C1 segment of cervical spinal cord (tissue), 14 donors: Measurements from ENCODE around the gene ITPR1.

Source experiments
- DNase-seq, 14 donors: peaks; one replicate each; lab custom pipeline; 2025; lab: John Stamatoyannopoulos, UW

ITPR1 gene

DNA sequence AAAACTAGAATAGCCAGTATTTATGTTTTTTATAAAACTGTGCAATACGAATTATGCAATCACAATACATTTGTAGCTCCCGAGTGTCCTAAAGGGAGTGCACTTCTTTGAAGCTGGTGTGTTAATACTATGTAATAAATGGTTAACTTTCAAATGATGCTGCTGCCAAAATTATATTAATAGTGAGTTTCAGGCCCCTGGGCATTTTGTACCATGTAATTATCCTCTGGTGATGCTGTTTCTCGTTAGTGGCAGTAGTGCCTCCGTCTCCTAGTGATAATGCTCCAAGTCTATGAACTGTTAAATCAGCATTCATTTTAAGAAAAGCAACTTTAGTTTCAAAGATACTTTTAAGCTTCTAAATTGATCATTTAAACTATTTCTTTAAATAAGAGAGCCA lies 353.4 kb downstream of the ITPR1 start:
- DNase-seq = no peak

DNA sequence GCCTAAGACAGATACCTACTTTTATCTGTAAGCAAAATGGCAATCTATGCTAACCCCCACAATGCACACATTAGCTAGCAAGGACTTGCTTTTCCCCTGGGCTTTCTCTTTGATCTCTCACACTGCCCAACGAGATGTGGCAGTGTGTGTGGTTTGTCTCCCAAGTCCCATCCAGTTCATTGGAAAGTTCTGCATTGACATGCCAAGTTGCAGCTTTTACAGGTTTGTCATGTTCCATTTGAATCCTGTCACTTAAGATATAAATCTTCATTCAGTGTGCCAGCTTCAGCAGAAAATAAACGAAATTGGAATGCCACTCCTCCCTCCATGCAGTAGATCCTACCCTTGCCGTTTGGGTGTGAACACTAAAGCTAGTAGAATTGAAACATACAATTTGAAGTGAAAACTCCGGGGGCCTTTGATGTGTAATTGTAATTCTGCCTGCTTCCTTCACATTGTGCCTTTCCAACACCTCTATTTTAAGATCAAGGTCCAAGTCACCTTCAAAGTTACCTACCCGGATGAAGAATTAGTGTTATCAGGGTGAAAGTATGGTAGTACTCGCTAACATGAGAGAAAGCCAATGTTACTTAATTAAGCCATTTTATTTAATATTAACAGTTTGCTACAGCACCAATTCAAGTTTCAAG lies 355.2 kb downstream of the ITPR1 start:
- DNase-seq = no peak

DNA sequence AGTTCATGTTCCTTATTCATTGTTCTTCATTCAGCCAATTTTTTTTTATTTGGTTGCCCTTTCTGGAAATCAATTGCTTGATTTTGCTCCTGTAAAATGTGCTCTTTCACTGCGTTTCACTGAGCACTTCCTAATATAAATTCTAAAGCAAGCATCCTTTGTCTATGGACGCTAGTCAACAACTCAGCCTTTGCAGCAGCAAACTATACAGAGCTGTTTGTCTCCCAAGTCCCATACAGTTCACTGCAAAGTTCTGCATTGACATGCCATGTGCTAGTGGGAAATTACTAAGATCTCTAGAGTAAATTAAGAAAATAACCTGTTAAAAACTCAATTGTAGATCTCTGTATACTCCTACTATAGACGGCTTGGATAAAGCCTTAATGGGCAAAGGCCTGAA lies 356.0 kb downstream of the ITPR1 start:
- DNase-seq = no peak

DNA sequence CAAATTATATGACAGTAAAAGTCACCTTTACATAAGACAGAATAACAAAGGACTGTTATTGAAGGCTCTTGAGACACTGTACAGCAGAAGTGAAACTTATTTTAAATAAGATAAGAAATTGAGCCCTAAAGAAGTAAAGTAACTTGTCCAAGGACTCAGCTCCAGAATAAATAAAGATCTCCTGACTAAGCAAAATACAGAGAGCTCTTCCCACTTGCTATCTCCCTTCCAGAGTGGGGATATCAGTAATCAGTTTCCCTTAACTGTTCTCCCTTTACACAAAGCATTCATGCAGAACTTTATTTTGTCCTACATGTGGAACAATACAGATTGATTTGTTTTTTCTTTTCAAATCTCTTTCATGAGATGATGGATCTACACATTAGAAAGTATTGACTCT lies 356.6 kb downstream of the ITPR1 start:
- no peak for DNase-seq

DNA sequence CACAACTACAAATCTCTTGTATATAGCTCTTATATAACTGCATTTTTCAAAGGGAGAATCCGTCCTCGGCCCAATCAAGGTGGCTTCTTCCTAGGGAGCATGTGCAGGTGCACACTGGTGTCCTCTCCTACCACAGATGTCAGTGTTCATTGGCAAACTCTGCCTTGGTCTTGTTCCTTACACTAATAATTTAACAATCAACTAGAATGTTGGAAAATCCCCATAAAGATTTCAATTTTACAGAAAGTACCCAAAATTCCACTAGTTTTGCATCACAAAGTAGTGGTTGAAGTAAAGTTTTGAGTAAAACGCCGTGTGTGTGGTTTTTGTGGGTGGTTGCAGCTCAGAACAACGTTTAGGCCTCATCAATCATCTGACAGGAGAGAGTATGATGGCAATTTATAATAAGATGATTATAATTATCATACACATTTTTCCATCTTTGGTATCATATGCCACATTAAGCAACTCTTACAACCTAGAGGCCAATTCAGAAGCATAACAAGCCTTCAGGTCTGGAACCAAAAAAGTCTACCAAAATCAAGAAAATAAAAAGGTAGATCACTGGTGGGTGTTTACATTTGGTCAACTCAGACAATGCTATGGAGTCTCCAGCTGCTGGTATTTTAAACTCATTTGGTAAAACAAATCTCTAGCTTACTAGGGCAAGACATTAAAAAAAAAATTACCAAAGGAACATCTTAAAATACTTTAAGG lies 357.2 kb downstream of the ITPR1 start:
- DNase-seq = no peak

DNA sequence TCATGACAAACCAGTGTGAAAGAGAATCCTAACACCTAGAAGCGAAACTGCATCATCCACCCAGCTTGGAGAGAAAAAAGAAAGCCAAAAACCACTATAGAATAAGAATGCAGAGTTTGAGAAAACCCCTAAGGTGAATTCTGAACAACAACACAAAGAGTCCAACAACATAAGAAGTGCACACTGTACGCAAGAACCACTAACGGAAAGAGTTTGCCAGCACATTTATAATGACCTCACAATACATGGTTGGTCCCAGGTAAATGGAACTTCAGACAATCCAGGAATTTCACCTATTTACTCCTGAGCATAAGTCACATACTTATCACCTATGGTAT lies 357.7 kb downstream of the ITPR1 start:
- DNase-seq = no peak

DNA sequence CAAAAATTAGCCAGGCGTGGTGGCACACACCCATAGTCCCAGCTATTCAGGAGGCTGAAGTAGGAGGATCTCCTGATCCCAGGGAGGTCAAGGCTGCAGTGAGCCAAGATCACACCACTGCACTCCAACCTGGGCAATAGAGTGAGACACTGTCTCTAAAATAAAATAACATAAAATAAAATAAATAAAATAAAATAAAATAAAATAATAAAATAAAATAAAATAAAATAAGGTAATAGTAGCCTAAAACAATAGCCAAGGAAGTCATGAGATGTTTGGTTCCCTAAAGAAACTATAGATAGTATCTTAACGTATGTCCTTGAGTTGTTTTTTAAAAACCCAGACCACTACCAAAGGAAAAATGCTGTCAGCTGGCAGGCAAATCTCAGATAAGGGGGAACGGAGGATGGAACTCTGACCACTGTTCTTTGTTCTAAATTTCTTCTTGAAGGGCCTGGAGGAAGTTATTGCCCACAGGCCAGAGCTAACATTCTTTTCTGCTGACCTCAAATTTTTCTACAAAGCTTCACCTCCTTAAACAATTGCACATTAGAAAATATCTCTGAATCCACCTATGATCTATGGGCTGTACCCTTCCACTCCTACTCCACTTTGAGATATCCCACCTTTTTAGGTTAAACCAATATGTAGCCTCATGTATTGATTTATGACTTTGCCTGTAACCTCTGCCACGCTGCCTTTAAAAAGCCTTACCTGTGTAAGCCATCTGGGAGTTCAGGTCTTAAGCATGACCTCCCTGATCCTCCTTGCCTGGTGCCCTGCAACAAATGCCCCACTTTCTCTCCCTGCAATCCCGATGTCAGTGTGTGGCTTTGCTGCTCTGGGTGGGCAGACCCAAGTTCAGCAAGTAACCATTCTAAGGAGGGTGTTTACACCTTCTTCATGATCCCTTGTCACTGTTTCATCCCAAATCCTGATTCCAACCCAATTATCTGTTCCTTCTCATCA lies 359.9 kb downstream of the ITPR1 start:
- DNase-seq = no peak

DNA sequence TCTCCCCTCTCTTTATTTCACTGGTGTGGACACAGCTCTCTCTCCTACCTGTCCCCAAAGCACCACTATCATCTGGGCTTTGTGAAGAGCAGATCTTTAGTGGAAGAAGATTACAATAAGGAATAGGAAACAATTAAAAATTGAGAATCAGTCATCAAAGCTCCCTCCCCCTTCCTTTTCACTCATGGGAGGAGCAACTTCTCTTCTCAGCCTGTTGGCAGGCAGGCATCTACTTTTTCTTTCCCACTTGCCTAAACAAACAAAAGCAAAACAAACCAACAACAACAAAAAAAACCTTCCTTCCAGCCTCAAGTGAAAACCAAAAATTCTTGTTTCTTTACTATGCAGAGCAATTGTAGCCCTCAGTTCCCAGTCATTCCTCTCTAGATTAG lies 360.6 kb downstream of the ITPR1 start:
- DNase-seq = no peak

DNA sequence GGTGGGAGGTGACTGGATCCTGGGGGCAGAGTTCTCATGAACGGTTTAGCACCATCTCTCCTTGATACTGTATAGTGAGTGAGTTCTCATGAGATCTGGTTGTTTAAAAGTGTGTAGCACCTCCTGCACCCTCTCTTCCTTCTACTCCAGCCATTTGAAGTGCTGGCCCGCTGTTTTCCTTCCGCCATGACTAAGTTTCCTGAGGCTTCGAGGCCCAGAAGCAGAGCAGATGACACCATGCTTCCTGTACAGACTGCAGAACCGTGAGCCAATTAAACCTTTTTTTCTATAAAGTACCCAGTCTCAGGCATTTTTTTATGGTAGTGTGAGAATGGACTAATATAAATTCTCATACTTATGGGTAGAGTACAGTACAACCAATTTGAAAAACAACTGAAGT lies 362.5 kb downstream of the ITPR1 start:
- DNase-seq = no peak

DNA sequence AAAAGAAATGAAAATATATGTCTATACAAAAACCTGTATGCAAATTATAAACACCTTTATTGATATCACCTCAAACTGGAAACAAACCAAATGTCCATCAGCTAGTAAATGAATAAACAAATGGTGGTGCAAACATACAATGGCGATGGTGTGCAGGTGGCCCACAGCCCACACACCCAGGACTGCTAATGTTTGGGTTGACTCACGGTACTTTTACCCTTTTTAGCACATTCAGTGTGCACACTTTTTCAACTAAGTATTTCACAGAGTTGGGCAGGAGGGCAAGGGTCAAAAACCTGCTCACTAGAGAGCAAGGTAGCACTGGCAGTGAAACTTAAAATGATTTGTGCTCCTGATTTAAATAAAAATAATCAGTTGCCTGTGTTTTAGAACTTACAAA lies 363.0 kb downstream of the ITPR1 start:
- DNase-seq = no peak

DNA sequence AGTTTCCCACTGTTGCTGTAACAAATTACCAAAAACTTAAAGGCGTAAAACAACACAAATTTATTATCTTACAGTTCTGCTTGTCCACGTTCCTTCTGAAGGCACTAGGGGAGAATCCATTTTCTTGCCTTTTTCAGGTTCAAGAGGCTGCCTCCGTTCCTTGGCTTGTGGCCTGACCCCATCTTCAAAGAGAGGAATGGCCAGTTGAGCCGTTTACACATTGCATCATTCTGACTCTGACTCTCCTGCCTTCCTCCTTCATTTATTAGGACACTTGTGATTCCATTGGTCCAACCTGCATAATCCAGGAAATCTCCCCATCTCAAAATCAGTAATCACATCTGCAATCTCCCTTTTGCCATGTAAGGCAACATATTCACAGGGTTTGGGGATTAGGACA lies 363.4 kb downstream of the ITPR1 start:
- DNase-seq = no peak

DNA sequence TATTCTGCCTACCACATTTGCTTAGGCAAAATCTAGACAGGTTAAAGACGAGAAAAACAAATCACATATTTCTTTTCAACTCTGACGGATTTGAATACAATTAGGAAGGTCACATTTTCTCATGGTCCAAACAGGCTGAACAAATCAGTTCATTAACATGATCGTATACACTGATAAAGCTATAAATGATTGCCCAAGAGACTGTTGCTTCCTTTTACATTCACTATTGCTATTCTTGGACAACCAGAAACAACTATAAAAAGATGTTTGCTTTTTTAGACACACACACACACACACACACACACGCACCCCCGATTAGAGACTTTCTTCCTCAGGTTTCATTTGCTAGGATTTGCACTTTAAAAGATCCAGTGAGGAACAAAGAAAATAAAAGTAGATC lies 363.8 kb downstream of the ITPR1 start:
- DNase-seq = no peak

DNA sequence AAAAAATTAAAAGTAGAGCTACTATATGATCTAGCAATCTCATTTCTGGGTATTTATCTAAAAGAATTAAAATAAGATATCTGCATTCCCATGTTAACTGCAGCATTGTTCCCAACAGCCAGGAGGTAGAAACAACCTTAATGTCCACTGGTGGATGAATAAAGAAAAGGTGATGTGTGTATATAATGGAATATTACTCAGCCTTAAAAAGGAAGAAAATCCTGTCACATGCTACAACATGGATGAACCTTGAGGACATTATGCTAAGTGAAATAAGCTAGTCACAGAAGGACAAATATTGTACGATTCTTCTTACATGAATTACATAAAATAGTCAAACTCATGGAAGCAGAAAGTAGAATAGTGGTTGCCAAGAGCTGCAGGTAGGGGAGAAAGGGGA lies 366.6 kb downstream of the ITPR1 start:
- DNase-seq = no peak

DNA sequence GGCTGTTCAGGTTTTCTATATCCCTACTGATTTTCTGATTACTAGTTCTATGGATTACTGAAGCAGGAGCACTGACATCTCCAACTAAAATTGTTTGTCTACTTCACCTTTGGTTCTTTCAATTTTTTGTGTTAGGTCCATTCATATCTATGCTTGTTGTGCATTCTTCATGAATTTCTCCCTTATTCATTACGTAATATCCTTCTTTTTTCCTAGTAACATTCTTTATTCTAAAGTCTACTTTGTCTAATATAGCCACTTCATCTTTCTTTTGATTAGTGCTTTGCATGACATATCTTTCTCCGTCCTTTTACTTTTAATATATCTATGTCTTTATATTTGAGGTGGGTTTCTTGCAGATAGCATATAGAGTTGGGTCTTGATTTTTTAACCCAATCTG lies 369.8 kb downstream of the ITPR1 start:
- DNase-seq = no peak

DNA sequence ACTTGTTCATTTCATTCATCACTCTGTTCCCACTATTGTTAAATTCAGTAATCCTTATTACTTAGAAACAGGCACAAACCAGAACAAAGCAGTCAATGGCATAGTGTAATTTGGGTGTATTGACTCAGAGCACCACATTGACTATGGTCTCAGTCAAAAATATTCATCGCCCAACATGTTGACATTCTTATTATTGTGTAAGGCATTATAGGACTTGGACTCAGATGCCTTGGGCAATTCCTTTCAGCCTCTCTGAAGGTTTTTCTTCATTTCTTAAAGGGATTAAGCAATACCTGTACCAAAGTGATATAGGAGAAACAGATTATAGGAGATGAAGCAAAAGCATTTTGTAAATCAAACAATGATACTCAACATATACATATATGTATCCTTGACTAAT lies 371.4 kb downstream of the ITPR1 start:
- no peak for DNase-seq

DNA sequence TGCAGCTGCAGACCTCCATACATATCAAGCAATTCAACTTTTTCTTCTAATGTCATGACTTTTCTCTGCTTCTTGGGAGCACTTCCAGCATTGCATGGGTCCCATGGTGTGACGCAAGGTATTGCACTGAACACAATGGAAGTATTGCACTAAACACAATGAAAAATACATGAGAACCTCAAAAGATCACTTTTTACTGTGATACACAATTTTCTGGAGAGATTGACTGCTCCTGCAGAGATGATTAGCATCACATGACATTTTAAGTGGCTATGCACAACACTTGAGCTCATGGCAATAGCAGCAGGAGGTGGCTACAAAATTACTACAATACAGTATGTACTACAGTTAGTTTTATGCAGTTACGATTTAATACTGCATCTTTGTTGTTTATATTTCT lies 372.6 kb downstream of the ITPR1 start:
- no peak for DNase-seq

DNA sequence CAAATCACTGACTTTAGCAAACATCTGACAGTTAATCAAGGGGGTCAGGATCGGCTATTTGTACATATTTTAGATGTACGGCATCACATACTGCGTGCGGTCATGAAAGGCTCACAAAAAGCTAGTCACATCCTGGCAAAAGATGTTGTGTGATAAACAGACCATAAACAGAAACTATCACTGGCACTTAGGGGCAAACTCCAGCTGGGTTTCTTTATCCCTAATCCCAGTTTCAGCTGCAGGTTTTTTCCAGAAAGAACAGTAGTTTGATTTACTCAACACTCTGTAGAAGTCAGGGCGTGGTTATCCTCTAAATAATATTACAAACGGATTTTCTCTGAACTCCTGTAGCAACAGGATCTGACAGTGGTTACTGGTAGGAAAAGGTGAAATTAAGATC lies 373.7 kb downstream of the ITPR1 start:
- DNase-seq = no peak

DNA sequence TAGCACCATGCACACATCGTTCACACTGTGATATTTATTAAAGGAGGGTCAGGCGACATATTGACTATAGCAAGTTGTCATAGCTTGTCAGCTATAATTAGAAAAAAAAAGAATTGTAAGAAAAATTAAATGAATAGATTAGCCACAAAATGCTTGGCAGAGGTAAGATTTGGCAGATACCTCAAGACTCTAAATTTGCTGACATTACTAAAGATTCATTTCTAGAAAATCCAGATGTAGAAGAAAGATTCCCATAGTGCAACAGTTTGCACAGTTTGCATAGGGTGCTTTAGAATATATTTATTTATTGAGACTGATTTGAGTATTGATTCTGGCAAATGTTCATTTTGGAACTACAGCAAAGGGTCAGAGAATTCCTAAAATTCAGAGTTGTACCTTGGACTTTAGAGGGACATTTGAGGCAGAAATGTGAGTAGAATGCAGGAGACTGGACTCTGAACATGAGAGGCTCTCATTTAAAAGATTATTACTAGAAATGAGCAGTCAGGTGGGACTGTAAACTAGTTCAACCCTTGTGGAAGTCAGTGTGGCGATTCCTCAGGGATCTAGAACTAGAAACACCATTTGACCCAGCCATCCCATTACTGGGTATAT lies 384.1 kb downstream of the ITPR1 start:
- no peak for DNase-seq

DNA sequence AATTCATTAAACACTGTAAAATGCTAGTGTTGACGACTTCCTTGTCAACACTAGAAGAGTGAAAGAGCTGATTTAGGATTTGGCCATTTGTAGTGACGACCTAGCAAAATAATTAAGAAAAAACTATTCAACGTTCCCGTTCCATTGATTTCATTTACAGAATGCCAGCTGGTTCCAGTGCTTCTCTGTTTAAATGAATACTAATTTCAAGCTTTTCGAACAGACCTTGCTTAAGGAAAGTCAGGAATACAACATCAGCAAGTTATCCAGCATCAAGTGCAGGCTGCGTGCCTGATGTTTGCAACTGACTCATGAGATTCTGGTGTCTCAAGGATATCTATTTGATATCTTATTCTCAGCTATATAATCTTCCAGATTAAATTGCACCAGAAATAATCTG lies 387.7 kb downstream of the ITPR1 start:
- no peak for DNase-seq

DNA sequence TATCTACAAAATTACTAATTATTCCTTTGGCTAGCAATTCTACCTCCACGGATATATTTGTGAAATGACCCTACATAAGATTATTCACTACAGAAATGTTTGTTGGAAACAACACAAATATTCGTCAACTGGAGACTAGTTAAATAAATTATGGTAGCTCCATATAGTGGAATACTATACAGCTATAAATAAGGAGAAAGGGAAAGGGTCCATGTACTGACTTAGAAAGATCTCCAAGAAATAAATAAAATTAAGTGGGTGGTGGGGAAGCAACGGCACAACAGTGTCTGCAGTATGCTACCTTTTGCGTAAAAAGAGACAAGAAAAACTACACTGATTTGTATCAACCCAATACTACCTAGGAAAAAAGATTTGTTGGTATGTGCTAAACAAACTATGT lies 389.4 kb downstream of the ITPR1 start:
- no peak for DNase-seq

DNA sequence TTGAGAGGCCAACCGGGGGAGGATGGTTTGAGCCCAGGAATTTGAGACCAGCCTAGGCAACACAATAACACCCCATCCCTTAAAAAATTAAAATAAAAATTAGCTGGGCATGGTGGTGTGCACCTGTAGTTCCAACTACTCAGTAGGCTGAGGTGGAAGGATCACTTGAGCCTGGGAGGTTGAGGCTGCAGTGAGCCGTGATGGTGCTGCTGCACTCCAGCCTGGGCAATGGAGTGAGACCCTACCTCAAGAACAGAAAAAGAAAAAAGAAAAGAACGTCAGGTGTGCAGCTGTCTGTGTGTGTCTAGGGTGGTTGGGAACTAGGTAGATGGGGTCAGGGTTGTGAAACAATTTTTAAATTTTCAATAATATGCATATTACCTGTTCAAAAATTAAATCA lies 389.9 kb downstream of the ITPR1 start:
- no peak for DNase-seq

DNA sequence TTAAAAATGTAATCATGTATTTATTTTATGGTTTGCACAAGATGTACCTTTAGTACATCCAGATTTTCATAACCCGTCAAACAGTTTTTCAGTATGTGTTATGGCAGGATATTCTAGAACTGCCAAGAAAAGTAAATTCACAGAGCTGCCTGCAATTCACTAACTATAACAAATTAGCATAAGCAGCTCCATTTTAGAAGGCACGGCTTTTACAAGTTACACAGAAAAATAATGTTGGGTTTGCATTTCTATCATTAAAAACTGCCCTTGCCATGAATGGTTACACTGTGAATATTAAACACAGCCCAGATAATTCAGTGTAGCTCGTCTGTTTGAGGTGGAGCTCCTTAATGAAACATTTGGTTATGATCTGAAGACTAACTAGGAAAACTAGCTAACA lies 391.7 kb downstream of the ITPR1 start:
- DNase-seq = no peak
